ENCODE results near the gene SUMF1.

- TF ChIP-seq CTCF (IDR thresholded peaks at IDR 0.05 in 2 of 3, conservative IDR thresholded peaks at IDR 0.05 in 1 of 3; ENCODE audit: borderline replicate concordance in 1 of 3, insufficient read depth in 1 of 3, low read depth in 2 of 3, low read length in 2 of 3) (no peak), EZH2 (IDR thresholded peaks at IDR 0.05) (no peak), POLR2AphosphoS5 (IDR thresholded peaks at IDR 0.05; ENCODE audit: low read depth, low read length) (no peak), ZBTB33 (IDR thresholded peaks at IDR 0.05; ENCODE audit: extremely low read depth, insufficient replicate concordance, low read length) (no peak), POLR2A (IDR thresholded peaks at IDR 0.05; ENCODE audit: borderline replicate concordance, extremely low read depth, insufficient read depth, insufficient read length) (no peak), RAD21 (IDR thresholded peaks at IDR 0.05; ENCODE audit: low read depth) (no peak), MAX (IDR thresholded peaks at IDR 0.05) (no peak), TCF7L2 (IDR thresholded peaks at IDR 0.05; ENCODE audit: borderline replicate concordance, extremely low read depth, insufficient read depth, insufficient read length) (no peak), YY1 (IDR thresholded peaks at IDR 0.05; ENCODE audit: extremely low read depth, insufficient replicate concordance, low read depth, low read length) (no peak), ZNF274 (IDR thresholded peaks at IDR 0.05; ENCODE audit: low read depth, low read length) (no peak)
These were observed 27.8 kb upstream of the SUMF1 start for GRCh38 chr3:4494895-4495264.
